ENCODE results near the gene ESF1. TPM values are rescaled to one million over a fixed set of nuclear protein-coding genes. Genes with fewer than 3 reads are reported as not detected.

ESF1 gene
- total RNA-seq, 1 experiment from 2014 or later: 28.7 TPM

- TF ChIP-seq ZMAT4 (CRISPR knock-in tag; IDR thresholded peaks at IDR 0.05) (no peak), ZNF671 (CRISPR knock-in tag; IDR thresholded peaks at IDR 0.05) (no peak), NFE2L1 (CRISPR knock-in tag; IDR thresholded peaks at IDR 0.05) (no peak), NFYB (CRISPR knock-in tag; conservative IDR thresholded peaks at IDR 0.05; ENCODE audit: low read depth) (no peak), RELA (CRISPR knock-in tag; IDR thresholded peaks at IDR 0.05; ENCODE audit: borderline replicate concordance) (no peak), ZNF232 (CRISPR knock-in tag; IDR thresholded peaks at IDR 0.05) (no peak), ZBTB43 (CRISPR knock-in tag; IDR thresholded peaks at IDR 0.05) (no peak), EMX1 (CRISPR knock-in tag; IDR thresholded peaks at IDR 0.05) (no peak), RORB (CRISPR knock-in tag; IDR thresholded peaks at IDR 0.05) (no peak), NR3C1 (CRISPR knock-in tag; conservative IDR thresholded peaks at IDR 0.05; ENCODE audit: low read depth) (no peak)
Observed at GRCh38 chr20:13814672-13815071, 30.0 kb upstream of the ESF1 start (continued).

- POLR2A ChIA-PET: no interaction called here
- Mint-ChIP-seq H3K4me3 (no peak overlapping the region), H3K27me3 (ENCODE audit: low read depth) (no peaks in the 10 kb centered on the region), H3K4me1 (no peaks in the 10 kb centered on the region), H3K27ac (no peak overlapping the region), H3K36me3 (peaks cover 35% of the 10 kb centered on the region), H3K9me3 (no peaks in the 10 kb centered on the region)
- no peak for TF ChIP-seq TP53 (CRISPR knock-in tag; IDR thresholded peaks at IDR 0.05)
- no peak for TF ChIP-seq TEAD4 (CRISPR knock-in tag; IDR thresholded peaks at IDR 0.05)
- no peak for TF ChIP-seq ZNF138 (CRISPR knock-in tag; conservative IDR thresholded peaks at IDR 0.05)
- TF ChIP-seq PREB (CRISPR knock-in tag; IDR thresholded peaks at IDR 0.05; ENCODE audit: borderline replicate concordance): no peak
- TF ChIP-seq RELA (CRISPR knock-in tag; IDR thresholded peaks at IDR 0.05; ENCODE audit: borderline replicate concordance): no peak
- no peak for TF ChIP-seq GTF2I (CRISPR knock-in tag; conservative IDR thresholded peaks at IDR 0.05)
- no peak for TF ChIP-seq ATF2 (CRISPR knock-in tag; IDR thresholded peaks at IDR 0.05; ENCODE audit: borderline replicate concordance, low read depth)
- TF ChIP-seq ZNF281 (CRISPR knock-in tag; IDR thresholded peaks at IDR 0.05): no peak
- no peak for TF ChIP-seq ZNF121 (CRISPR knock-in tag; IDR thresholded peaks at IDR 0.05)
- no peak for TF ChIP-seq PRRX2 (CRISPR knock-in tag; IDR thresholded peaks at IDR 0.05)
- no peak for TF ChIP-seq MYBL2 (CRISPR knock-in tag; IDR thresholded peaks at IDR 0.05)
- TF ChIP-seq MLX (CRISPR knock-in tag; IDR thresholded peaks at IDR 0.05): no peak
- no peak for TF ChIP-seq E2F4 (CRISPR knock-in tag; IDR thresholded peaks at IDR 0.05; ENCODE audit: borderline replicate concordance, low read depth)
- no peak for TF ChIP-seq NR1H2 (CRISPR knock-in tag; IDR thresholded peaks at IDR 0.05)
- no peak for TF ChIP-seq USF2 (CRISPR knock-in tag; IDR thresholded peaks at IDR 0.05)
- no peak for TF ChIP-seq ZNF219 (CRISPR knock-in tag; IDR thresholded peaks at IDR 0.05; ENCODE audit: borderline replicate concordance)
- TF ChIP-seq ZNF425 (CRISPR knock-in tag; conservative IDR thresholded peaks at IDR 0.05): no peak
- ATAC-seq (no peak), DNase-seq (ENCODE audit: low spot score) (no peak)
- CTCF ChIA-PET: no interaction called here
Observed at GRCh38 chr20:13813910-13814309, 29.2 kb upstream of the ESF1 start.
